ENCODE measurements around the gene MRTO4. TPM values are rescaled to one million over a fixed set of nuclear protein-coding genes. Genes with fewer than 3 reads are reported as not detected.

The MRTO4 gene
- total and polyA plus RNA-seq, 10 donors: 12.1 to 44.1 (median 25.4) TPM

GRCh38 chr1:19307794-19308508, 56.3 kb downstream of the MRTO4 start:
- intact Hi-C loops (cut with DNase I; ENCODE audit: low total_unique reads): no loop called here
- Histone ChIP-seq H3K27ac (no peak overlapping the region), H3K4me1 (peaks cover 10 to 28% (median 19%) of the 10 kb centered on the region in 6 donors), H3K36me3 (peaks cover 0 to 57% (median 55%) of the 10 kb centered on the region in 6 donors), H3K4me3 (no peak overlapping the region), H3K27me3 (replicated peaks in 1 of 7) (no peaks in the 10 kb centered on the region), H3K9me3 (no peaks in the 10 kb centered on the region)
- peak; percentile 56 for DNase-seq
- TF ChIP-seq CTCF (IDR thresholded peaks at IDR 0.05 in 8 of 11, conservative IDR thresholded peaks at IDR 0.05 in 3 of 11): no peak
- no peak for TF ChIP-seq POLR2A (IDR thresholded peaks at IDR 0.05)
- no peak for TF ChIP-seq POLR2AphosphoS5 (IDR thresholded peaks at IDR 0.05)
- 91 to 96% (median 94%) methylated on average over 7 to 10 of the region's 10 CpGs for WGBS, 5 donors

GRCh38 chr1:19308509-19308907, 56.9 kb downstream of the MRTO4 start:
- no peak overlapping the region for H3K27ac ChIP-seq
- no peak for DNase-seq
- no peak overlapping the region for H3K4me3 ChIP-seq
- no peaks in the 10 kb centered on the region for H3K27me3 ChIP-seq (replicated peaks in 1 of 7)
- intact Hi-C loops (cut with DNase I; ENCODE audit: low total_unique reads): no loop called here
- peaks cover 15 to 34% (median 24%) of the 10 kb centered on the region in 6 donors for H3K4me1 ChIP-seq
- peaks cover 0 to 51% (median 49%) of the 10 kb centered on the region in 6 donors for H3K36me3 ChIP-seq
- WGBS, 5 donors: 92 to 100% (median 100%) methylated on average over 3 of the region's 3 CpGs
- H3K9me3 ChIP-seq: no peaks in the 10 kb centered on the region
- TF ChIP-seq POLR2AphosphoS5 (IDR thresholded peaks at IDR 0.05) (no peak), CTCF (IDR thresholded peaks at IDR 0.05 in 8 of 11, conservative IDR thresholded peaks at IDR 0.05 in 3 of 11) (no peak), POLR2A (IDR thresholded peaks at IDR 0.05) (no peak)

- DNase-seq: no peak
- H3K4me1 ChIP-seq: peaks cover 23 to 42% (median 32%) of the 10 kb centered on the region in 6 donors
- WGBS, 5 donors: 84 to 95% (median 91%) methylated on average over 6 of the region's 6 CpGs
- no peak overlapping the region for H3K4me3 ChIP-seq
- no peaks in the 10 kb centered on the region for H3K27me3 ChIP-seq (replicated peaks in 1 of 7)
- no peak overlapping the region for H3K27ac ChIP-seq
- peaks cover 0 to 44% (median 41%) of the 10 kb centered on the region in 6 donors for H3K36me3 ChIP-seq
- intact Hi-C loops (cut with DNase I; ENCODE audit: low total_unique reads): no loop called here
- TF ChIP-seq CTCF (IDR thresholded peaks at IDR 0.05 in 8 of 11, conservative IDR thresholded peaks at IDR 0.05 in 3 of 11) (no peak), POLR2AphosphoS5 (IDR thresholded peaks at IDR 0.05) (no peak), POLR2A (IDR thresholded peaks at IDR 0.05) (no peak)
- H3K9me3 ChIP-seq: no peaks in the 10 kb centered on the region
Measured at GRCh38 chr1:19309123-19309813, 57.7 kb downstream of the MRTO4 start.

Small RNAs within 50 kb of the gene (small RNA-seq; reads per million reads assigned to genes)
- gene RNU6-1099P: 0 reads per million in 4 donors

Other genes starting within 250 kb of the MRTO4 start
- gene UBR4, start 41.5 kb upstream of the MRTO4 start, total RNA-seq: 100 to 1,000 TPM; 141 to 177 (median 152) TPM
- 100 to 1,000 TPM in 2 of 3 donors, 10 to 100 TPM in 1; 72.5 to 184 (median 128) TPM for gene UBR4, start 41.5 kb upstream of the MRTO4 start, polyA plus RNA-seq
- gene EMC1, start 281 bp upstream of the MRTO4 start, total RNA-seq: 10 to 100 TPM; 20.9 to 45.6 (median 32.2) TPM
- 1 to 10 TPM; 5.1 to 9.7 (median 5.6) TPM for gene EMC1, start 281 bp upstream of the MRTO4 start, polyA plus RNA-seq
- gene AKR7A3, start 37.0 kb downstream of the MRTO4 start, total RNA-seq: 1 to 10 TPM in 4 of 7 donors, under 1 TPM in 3; 0.60 to 2.2 (median 1.4) TPM
- 1 to 10 TPM in 2 of 3 donors, under 1 TPM in 1; 0.55 to 1.8 (median 1.0) TPM for gene AKR7A3, start 37.0 kb downstream of the MRTO4 start, polyA plus RNA-seq
- 10 to 100 TPM; 31.4 to 68.4 (median 34.6) TPM for gene AKR7A2, start 60.3 kb downstream of the MRTO4 start, total RNA-seq
- 10 to 100 TPM; 14.6 to 35.5 (median 28.6) TPM for gene AKR7A2, start 60.3 kb downstream of the MRTO4 start, polyA plus RNA-seq
- gene SLC66A1, start 60.5 kb downstream of the MRTO4 start, total RNA-seq: 10 to 100 TPM; 10.8 to 17.6 (median 12.7) TPM
- 10 to 100 TPM in 2 of 3 donors, 1 to 10 TPM in 1; 9.6 to 20.9 (median 17.3) TPM for gene SLC66A1, start 60.5 kb downstream of the MRTO4 start, polyA plus RNA-seq
- 100 to 1,000 TPM; 139 to 386 (median 302) TPM for gene CAPZB, start 233.7 kb downstream of the MRTO4 start, total RNA-seq
- 100 to 1,000 TPM; 221 to 281 (median 274) TPM for gene CAPZB, start 233.7 kb downstream of the MRTO4 start, polyA plus RNA-seq

Data from spleen (tissue), 11 donors.